ENCODE results near the gene OLFML2B. TPM values are rescaled to one million over a fixed set of nuclear protein-coding genes. Genes with fewer than 3 reads are reported as not detected.

The OLFML2B gene
- total RNA-seq, 1 donor from 2014 or later = 0.85 TPM

- no peak overlapping the region for H3K27ac Mint-ChIP-seq (ENCODE audit: unreplicated experiment)
- H3K36me3 Mint-ChIP-seq (ENCODE audit: low read depth, unreplicated experiment) = no peaks in the 10 kb centered on the region
- peaks cover 4% of the 10 kb centered on the region for H3K4me1 Mint-ChIP-seq (ENCODE audit: unreplicated experiment)
- no peak overlapping the region for H3K4me3 Mint-ChIP-seq (ENCODE audit: unreplicated experiment)
- H3K27me3 Mint-ChIP-seq (ENCODE audit: unreplicated experiment) = peaks cover 2% of the 10 kb centered on the region
- H3K9me3 Mint-ChIP-seq (ENCODE audit: unreplicated experiment) = no peaks in the 10 kb centered on the region
- DNase-seq (ENCODE audit: low spot score) = no peak
- no peak for TF ChIP-seq CTCF (IDR thresholded peaks at IDR 0.05; ENCODE audit: unreplicated experiment)
Measured at GRCh38 chr1:162040001-162040400, 16.3 kb upstream of the OLFML2B start.

- TF ChIP-seq CTCF (IDR thresholded peaks at IDR 0.05; ENCODE audit: unreplicated experiment) = no peak
- no peaks in the 10 kb centered on the region for H3K36me3 Mint-ChIP-seq (ENCODE audit: low read depth, unreplicated experiment)
- peaks cover 4% of the 10 kb centered on the region for H3K4me1 Mint-ChIP-seq (ENCODE audit: unreplicated experiment)
- no peak for DNase-seq (ENCODE audit: low spot score)
- H3K27me3 Mint-ChIP-seq (ENCODE audit: unreplicated experiment) = peaks cover 2% of the 10 kb centered on the region
- H3K4me3 Mint-ChIP-seq (ENCODE audit: unreplicated experiment) = no peak overlapping the region
- no peaks in the 10 kb centered on the region for H3K9me3 Mint-ChIP-seq (ENCODE audit: unreplicated experiment)
- no peak overlapping the region for H3K27ac Mint-ChIP-seq (ENCODE audit: unreplicated experiment)
Measured at GRCh38 chr1:162038624-162039023, 15.0 kb upstream of the OLFML2B start.

- no peak for DNase-seq (ENCODE audit: low spot score)
- peaks cover 4% of the 10 kb centered on the region for H3K27me3 Mint-ChIP-seq (ENCODE audit: unreplicated experiment)
- H3K4me3 Mint-ChIP-seq (ENCODE audit: unreplicated experiment) = no peak overlapping the region
- no peak overlapping the region for H3K27ac Mint-ChIP-seq (ENCODE audit: unreplicated experiment)
- no peaks in the 10 kb centered on the region for H3K36me3 Mint-ChIP-seq (ENCODE audit: low read depth, unreplicated experiment)
- H3K9me3 Mint-ChIP-seq (ENCODE audit: unreplicated experiment) = no peaks in the 10 kb centered on the region
- TF ChIP-seq CTCF (IDR thresholded peaks at IDR 0.05; ENCODE audit: unreplicated experiment) = no peak
- peaks cover 4% of the 10 kb centered on the region for H3K4me1 Mint-ChIP-seq (ENCODE audit: unreplicated experiment)
Measured at GRCh38 chr1:162036163-162036562, 12.5 kb upstream of the OLFML2B start.

- Mint-ChIP-seq H3K36me3 (ENCODE audit: low read depth, unreplicated experiment) (no peaks in the 10 kb centered on the region), H3K27ac (ENCODE audit: unreplicated experiment) (no peak overlapping the region), H3K27me3 (ENCODE audit: unreplicated experiment) (peaks cover 4% of the 10 kb centered on the region), H3K4me1 (ENCODE audit: unreplicated experiment) (no peaks in the 10 kb centered on the region), H3K9me3 (ENCODE audit: unreplicated experiment) (no peaks in the 10 kb centered on the region), H3K4me3 (ENCODE audit: unreplicated experiment) (no peak overlapping the region)
- TF ChIP-seq CTCF (IDR thresholded peaks at IDR 0.05; ENCODE audit: unreplicated experiment) = no peak
- DNase-seq (ENCODE audit: low spot score) = no peak
Measured at GRCh38 chr1:162035241-162035640, 11.6 kb upstream of the OLFML2B start.

- no peak overlapping the region for H3K27ac Mint-ChIP-seq (ENCODE audit: unreplicated experiment)
Measured at GRCh38 chr1:162033428-162033827, 9.8 kb upstream of the OLFML2B start.

More at GRCh38 chr1:162033428-162033827, 9.8 kb upstream of the OLFML2B start:
- Mint-ChIP-seq H3K36me3 (ENCODE audit: low read depth, unreplicated experiment) (no peaks in the 10 kb centered on the region), H3K4me3 (ENCODE audit: unreplicated experiment) (no peak overlapping the region), H3K9me3 (ENCODE audit: unreplicated experiment) (no peaks in the 10 kb centered on the region), H3K27me3 (ENCODE audit: unreplicated experiment) (peaks cover 4% of the 10 kb centered on the region), H3K4me1 (ENCODE audit: unreplicated experiment) (no peaks in the 10 kb centered on the region)
- no peak for DNase-seq (ENCODE audit: low spot score)
- TF ChIP-seq CTCF (IDR thresholded peaks at IDR 0.05; ENCODE audit: unreplicated experiment) = no peak

All from endothelial cell (in vitro differentiated cells).